GM19239 (cell line): Measurements from ENCODE around the gene PLCB3.

Experiments
- DNase-seq: peaks from one replicate; pipeline ENCODE4 v3.0.0; 2011; ENCODE audit warnings: low spot score; ENCODE audit not compliant: insufficient read length
- FAIRE-seq: peaks from 2 replicates; lab custom pipeline; 2011; peaks lifted over from hg19 to GRCh38; lab: Jason Lieb, UNC

PLCB3 gene

DNA sequence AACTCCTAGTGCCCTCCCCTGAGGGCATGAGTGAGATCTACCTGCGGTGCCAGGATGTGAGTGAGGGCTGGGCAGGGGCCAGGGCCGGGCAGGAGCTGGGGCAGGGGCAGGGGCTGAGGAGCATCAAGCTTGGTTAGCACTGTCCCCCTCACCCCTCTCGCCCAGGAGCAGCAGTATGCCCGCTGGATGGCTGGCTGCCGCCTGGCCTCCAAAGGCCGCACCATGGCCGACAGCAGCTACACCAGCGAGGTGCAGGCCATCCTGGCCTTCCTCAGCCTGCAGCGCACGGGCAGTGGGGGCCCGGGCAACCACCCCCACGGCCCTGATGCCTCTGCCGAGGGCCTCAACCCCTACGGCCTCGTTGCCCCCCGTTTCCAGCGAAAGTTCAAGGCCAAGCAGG, 31.1 kb upstream of the PLCB3 start:
- FAIRE-seq (no peak), DNase-seq (no peak)

DNA sequence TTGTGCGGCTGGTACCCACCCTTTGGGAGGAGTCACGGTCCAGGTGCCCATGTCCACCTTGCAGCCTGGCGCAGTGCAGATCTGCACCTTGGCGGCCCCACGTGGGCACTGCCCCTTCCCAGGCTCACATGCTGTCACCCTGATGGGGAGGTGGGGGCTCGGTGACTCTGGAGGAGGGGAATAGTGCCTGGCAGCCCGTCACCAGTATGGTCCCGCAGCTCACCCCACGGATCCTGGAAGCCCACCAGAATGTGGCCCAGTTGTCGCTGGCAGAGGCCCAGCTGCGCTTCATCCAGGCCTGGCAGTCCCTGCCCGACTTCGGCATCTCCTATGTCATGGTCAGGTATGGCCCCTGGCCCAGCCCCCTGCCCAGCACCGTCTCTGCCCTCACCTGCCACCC, 30.5 kb upstream of the PLCB3 start:
- no peak for FAIRE-seq
- DNase-seq = no peak

DNA sequence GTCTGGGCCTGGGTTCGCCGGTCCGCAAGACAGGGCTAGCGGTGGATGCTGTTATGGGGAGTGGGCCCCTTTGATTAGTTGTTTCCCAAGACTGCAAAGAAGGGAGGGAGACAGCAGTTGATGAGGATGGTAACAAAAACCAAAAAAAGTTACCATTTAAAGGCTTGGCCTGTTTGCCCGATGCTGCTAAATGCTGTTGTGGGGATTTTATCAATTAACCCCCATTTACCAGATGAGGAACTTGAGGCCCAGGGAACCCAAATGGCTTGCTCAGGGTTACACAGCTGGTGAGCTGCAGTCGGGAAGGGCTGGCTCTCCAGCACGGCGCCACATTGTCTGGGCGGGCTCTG, 28.7 kb upstream of the PLCB3 start:
- FAIRE-seq = no peak
- DNase-seq = no peak

DNA sequence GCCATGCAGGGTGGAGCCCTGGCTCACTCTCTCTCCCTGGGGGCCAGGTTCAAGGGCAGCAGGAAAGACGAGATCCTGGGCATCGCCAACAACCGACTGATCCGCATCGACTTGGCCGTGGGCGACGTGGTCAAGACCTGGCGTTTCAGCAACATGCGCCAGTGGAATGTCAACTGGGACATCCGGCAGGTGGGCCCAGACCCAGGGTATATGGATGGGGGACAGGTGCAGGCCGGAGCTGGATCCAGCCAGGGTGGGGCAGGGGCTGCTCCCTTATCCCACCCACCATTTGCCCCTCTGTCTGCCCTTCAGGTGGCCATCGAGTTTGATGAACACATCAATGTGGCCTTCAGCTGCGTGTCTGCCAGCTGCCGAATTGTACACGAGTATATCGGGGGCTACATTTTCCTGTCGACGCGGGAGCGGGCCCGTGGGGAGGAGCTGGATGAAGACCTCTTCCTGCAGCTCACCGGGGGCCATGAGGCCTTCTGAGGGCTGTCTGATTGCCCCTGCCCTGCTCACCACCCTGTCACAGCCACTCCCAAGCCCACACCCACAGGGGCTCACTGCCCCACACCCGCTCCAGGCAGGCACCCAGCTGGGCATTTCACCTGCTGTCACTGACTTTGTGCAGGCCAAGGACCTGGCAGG, 28.2 kb upstream of the PLCB3 start:
- FAIRE-seq = no peak

DNA sequence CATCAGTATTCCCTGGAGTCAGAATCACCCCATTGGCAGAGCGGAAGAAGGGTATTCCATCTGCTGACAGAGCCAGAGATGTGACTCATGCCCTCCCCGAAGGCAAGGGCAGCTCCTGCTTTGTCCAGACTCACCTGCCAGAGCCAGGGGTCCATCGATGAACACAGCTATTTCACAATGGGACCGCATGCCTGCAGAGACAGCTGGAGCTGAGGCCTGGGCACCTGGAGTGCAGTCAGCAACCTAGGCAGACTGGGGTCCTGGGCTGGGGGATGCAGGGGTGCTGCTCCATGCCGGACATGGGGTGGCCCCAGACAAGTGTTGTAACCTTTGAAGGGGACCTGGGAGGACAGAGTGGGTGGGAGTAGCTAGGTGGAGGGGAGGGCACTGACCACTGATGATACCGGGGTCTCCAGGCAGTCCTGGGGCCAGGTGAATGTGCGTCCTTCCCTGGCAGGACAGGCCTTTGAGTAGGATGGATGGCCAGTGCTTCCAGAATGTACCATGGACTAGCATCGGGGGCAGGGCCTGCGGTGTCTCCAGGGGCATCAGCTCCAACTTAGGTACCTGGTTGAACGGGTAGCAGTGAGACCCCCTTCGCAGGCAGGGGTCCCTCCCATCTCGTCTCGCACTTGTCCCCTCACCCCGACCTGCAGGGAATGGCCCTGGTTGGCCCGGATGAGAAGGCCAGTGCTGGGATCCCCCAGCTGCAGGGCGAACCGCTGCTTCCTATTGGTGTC, 27.0 kb upstream of the PLCB3 start:
- no peak for FAIRE-seq
- no peak for DNase-seq

More for the DNA sequence above, 28.2 kb upstream of the PLCB3 start:
- DNase-seq = no peak

DNA sequence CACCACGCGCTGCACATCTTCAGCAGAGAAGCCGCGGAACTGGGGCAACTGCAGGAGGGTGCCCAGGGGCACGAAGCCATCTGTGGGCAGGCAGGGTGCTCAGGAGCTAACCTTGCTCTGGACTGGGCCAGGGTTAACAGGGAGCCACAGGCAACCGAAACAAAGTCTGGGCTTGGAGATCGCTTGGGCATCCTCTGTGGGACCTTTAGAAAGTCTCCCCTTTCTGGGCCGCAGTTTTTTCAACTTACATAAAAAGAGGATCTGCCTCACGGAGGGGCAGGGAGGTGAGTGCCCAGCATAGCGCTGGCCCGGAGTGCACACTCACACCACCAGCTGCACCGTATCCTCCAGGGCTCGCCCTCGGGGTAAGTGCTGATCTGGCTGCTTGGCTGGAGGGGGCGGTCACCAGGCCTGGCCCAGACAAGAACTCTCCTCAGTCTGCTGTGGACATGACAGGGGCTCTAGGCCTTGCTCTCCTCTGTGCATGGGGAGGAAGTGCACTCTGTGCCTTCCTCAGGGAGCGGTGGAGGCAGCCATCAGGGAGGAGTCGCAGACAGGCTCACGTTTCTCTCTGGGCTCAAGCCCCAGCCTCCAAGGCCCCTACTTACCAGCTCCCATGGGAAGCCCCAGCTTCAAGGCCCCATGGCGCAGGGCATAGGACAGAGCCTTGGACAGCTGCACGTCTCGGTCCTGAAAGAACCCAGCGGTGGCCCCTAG, 26.3 kb upstream of the PLCB3 start:
- DNase-seq = no peak
- FAIRE-seq = no peak

DNA sequence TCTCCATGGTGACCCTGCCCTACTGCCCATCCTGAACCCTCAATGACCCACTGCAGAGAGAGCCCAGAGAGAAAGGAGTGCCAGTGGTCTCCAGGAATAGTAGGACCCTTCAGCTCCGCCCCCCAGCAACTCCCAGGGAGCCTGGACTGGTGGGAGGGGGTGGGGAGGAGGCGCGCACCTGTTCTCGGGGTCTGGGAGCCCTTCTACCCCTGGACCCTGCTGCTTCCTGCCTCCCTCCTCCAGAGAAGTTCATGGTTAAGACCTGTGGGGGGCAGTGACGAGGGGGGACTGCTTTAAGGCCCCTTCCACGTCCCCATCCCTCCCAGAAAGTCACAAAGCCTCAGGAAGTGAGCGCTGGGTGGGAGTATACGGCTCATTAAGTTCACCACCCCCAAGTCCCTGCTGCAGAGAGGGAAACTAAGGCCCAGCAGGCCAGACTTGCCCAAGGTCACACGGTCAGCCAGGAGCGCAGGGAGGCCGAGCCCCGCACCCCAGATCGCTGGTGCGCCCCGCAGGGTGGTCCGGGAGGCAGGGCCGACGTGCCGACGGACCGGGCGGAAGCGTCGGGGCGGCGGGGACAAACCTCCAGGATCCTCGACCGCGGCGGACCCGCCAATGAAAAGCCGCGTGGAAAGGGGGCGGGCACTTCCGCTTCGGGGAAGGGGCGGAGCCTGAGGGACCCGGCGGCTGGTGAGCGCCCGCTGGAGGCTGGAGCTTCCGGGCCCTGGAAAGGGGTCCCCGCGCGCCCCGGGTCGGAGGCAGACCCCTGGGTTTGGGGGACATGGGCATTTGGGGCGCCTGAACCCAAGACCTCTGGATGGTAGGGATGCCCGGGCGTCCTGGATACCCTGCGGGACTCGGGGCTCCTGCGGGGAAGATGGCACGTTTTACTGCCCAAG, 25.5 kb upstream of the PLCB3 start, which contains the start of the genes NUDT22 and TRPT1:
NUDT22 (plus strand) TSS at position 667 of the 899 bp plus-strand sequence. CDS start 379 bp downstream, outside the sequence.
TRPT1 (minus strand) TSS at position 579 of the 899 bp plus-strand sequence; CDS start at position 253, 326 bp downstream.
- FAIRE-seq = peak; percentile 86
- peak; percentile 92 for DNase-seq

DNA sequence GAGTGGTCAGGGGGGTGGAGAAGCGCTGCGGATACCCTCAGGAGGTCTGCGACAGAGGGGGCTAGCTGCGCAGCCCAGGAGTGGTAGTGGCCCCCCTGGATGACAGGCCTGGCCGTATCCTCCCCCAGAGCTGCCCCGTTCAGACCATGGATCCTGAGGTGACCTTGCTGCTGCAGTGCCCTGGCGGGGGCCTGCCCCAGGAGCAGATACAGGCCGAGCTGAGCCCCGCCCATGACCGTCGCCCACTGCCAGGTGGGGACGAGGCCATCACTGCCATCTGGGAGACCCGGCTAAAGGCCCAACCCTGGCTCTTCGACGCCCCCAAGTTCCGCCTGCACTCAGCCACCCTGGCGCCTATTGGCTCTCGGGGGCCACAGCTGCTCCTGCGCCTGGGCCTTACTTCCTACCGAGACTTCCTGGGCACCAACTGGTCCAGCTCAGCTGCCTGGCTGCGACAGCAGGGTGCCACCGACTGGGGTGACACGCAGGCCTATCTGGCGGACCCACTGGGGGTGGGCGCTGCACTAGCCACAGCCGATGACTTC, 24.8 kb upstream of the PLCB3 start:
- DNase-seq (peak; percentile 54), FAIRE-seq (peak; percentile 88)

DNA sequence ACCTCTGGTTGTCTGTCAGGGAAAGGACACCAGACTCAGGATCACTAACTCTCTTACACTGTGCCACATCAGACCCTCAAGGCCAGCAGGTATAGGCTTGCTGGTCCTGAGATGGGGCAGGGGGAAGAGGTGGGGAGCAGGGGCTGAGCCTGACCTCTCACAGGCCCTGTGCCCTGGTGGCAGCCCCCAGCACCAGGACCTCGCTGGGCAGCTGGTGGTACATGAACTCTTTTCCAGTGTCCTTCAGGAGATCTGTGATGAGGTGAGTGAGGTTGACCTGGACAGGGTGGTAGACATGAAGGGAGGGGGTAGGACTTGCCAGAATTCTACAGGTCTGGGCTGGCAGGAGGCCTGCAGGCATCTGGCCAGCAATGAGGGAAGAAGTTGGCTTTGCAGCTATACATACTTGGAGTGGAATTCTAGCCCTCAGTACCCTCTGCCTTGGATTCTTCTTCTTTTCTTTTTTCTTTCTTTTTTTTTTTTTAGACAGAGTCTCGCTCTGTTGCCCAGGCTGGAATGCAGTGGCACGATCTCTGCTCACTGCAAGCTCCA, 23.8 kb upstream of the PLCB3 start:
- DNase-seq (no peak), FAIRE-seq (peak; percentile 61)

DNA sequence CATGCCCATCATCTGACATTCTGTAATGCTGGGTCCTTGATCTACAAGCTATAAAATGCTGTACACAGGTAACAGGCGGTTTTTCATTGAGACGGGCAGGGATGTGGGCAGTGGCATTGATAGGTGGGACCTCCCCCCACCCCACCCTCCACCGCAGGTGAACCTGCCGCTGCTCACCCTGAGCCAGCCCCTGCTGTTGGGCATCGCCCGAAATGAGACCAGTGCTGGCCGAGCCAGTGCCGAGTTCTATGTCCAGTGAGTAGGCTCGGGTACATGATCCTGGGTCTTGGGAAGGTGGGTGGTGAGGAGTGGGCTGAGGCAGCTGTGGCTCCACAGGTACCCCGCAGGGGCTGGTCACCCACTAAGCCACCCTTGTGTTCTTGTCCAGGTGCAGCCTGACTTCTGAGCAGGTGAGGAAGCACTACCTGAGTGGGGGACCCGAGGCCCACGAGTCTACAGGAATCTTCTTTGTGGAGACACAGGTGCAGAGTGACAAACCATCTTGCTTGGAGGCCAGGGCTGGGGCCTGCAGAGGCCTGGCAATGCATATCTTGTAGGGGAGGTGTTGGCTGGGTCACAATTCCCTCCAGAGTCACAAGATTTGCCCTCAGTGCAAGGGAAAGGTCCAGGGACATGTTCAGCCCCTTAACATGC, 22.1 kb upstream of the PLCB3 start:
- DNase-seq (no peak), FAIRE-seq (no peak)

DNA sequence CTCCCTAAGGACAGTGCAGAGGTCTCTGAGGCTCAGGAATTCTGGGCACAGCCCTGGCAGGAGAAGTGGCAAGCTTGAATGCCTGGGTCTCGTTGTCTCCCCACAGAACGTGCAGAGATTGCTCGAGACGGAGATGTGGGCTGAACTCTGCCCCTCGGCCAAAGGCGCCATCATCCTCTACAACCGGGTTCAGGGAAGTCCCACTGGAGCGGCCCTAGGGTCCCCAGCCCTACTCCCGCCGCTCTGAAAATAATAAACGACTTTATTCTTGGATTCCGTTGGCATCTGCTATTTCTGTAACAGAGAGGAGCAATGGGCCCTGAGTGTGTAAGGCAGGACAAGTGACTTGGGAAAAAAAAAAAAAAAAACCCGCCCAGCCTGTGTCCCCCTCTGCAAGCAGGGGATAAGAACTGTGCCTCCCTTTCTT, 21.6 kb upstream of the PLCB3 start:
- FAIRE-seq (no peak), DNase-seq (no peak)

DNA sequence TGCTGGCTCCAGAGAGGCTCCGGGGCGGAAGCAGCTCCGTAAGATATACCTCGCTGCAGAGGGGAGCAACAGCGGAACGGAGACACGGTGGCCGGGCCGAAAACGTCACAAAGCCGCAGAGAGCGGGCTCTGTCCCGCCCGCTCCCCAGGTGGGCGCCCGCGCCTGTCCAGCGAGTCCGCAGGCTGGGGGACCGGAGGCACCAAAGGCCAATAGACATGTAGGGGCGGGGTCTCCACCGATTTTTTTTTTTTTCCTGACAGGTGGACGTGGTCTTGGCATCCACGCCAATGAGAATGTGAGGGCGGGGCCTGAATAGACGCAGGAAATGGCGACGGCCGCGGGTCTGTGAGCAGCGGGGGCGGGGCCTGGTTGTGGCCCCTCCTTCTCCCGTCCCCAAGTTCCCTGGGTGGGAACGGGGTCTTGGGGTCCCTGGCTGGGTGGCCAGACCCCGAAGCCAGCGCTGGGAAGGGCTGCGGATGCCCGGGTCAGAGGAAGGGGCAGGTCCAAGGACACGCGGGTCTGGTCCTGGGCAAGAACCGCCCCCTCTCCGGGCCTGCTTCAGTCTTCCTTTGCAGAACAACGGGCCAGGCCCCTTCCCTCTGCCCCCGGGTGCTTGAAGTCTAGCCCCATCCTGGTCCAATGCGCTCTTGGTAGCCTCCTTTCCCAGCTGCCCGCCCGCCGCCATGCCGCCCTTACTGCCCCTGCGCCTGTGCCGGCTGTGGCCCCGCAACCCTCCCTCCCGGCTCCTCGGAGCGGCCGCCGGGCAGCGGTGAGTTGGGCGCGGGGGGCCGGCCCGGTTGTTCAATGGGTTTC, 21.0 kb upstream of the PLCB3 start, which contains the start of gene DNAJC4:
DNAJC4 (plus strand) TSS at position 378 of the 814 bp plus-strand sequence; CDS start at position 685, 307 bp downstream.
- DNase-seq (peak; percentile 88), FAIRE-seq (peak; percentile 96)

DNA sequence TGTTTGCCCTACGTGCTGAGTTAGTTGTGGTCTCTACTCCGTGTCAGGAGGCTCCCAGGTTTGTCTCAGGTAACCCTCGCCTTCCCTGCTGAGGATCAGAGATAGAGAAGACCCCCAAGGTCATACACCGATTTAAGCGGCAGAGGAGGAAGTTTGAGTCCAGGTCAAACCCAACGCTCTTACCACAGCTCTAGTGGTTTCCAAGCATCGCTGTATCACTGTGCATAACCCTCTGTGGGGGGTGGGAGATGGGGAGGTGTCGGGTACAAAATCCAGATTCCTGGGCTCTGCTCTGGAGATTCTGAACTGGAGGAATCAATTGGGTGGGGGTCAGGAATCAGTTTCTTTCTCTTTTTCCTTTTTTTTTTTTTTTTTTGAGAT, 20.4 kb upstream of the PLCB3 start:
- DNase-seq (no peak), FAIRE-seq (peak; percentile 31)

DNA sequence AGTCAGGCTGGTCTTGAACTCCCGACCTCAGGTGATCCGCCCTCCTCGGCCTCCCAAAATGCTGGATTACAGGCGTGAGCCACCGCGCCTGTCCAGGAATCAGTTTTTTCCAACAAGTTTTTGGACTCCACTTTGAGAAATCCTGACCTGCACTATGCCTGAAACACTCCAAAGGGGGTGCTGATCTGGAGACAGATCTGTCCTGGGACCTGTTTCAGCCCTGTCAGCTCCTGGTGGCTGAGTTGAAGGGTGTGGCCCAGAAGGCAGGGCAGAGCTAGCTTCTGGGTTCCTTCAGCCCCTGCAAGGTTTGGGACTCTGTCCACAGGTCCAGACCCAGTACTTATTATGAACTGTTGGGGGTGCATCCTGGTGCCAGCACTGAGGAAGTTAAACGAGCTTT, 19.8 kb upstream of the PLCB3 start:
- FAIRE-seq (no peak), DNase-seq (no peak)

DNA sequence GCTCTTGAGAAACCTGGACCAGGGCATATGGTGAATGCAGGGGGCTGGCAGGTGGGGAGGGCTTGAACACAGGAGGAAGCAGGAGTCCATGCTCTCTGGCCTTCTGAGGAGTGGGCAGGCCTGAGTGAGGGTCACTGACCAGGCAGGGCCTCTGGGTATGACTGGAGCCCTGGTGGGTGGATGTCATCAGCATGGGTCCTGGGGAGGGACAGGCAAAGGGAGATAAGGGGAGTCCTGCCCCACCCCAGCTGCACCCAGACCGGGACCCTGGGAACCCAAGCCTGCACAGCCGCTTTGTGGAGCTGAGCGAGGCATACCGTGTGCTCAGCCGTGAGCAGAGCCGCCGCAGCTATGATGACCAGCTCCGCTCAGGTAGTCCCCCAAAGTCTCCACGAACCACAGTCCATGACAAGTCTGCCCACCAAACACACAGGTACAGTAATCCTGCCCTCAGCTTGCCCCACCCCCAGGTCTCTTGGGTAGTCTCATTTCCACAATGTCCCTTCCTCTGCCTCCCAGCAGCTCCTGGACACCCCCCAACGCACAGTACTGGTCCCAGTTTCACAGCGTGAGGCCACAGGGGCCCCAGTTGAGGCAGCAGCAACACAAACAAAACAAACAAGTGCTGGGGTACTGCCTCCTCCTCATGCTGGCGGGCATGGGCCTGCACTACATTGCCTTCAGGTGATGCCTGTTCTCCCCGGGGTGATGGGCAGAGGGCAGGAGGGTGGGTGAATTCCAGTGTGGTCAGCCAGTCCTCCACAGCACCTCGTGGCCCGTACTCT, 19.0 kb upstream of the PLCB3 start:
- DNase-seq (no peak), FAIRE-seq (no peak)

DNA sequence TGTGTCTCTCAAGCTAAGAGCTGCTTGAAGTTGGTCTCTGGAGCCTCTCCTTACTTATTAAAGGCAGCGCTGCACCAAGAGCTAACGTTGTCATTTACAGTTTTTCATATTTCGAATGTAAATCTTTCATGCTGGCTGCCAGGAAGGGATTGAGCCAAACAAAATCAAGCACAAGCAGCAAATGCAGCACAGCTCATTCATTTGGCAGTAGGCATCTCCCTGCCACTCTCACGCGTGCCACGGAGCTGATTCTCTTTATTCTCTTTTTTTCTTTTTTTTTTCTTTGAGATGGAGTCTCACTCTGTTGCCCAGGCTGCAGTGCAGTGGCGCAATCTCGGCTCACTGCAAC, 18.4 kb upstream of the PLCB3 start:
- FAIRE-seq = no peak

DNA sequence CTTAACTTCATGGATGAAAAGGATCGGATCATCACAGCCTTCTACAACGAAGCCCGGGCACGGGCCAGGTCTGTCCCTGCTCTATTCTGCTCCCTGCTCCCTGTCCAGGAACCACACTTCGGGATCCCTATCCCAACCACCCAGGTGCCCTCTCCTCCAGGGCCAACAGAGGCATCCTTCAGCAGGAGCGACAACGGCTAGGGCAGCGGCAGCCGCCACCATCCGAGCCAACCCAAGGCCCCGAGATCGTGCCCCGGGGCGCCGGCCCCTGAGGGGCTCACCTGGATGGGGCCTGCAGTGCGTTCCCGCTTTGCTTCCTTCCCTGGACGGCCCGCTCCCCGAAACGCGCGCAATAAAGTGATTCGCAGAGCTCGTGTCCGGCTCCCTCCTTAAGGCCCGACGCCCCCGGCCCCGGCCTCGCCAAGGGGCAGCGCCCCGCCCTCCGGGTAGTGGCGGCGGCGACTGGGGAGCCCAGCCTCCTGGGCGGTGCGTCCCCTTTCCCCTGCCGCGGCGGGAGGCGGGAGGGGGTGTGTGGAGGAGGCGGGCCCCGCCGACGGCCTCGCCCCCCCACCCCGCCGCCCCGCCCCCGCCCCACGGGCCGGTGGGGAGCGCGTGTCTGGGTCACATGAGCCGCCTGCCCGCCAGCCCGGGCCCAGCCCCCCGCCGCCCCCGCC, 17.3 kb upstream of the PLCB3 start, which contains the start of gene VEGFB:
VEGFB (plus strand) TSS at position 672 of the 674 bp plus-strand sequence. CDS start 250 bp downstream, outside the sequence.
- peak; percentile 75 for DNase-seq
- no peak for FAIRE-seq

More for the DNA sequence above, 18.4 kb upstream of the PLCB3 start:
- no peak for DNase-seq
